Stimulated activated CD4-positive, alpha-beta T cell treated with anti-CD3 and anti-CD28 coated beads, Interleukin-2, amount 100 ng/mL, for 48 hours (primary cell): Measurements from ENCODE around the gene LRIG2.
"Not testable (repeated sequence)": the region's sequence is repeated elsewhere in the genome, so short reads cannot be mapped to it uniquely, and the experiment has no call there.

Experiments
- DNase-seq, 2 donors: peaks; one replicate each; pipeline ENCODE4 v3.0.0-alpha.2; 2020

The LRIG2 gene, protein sequence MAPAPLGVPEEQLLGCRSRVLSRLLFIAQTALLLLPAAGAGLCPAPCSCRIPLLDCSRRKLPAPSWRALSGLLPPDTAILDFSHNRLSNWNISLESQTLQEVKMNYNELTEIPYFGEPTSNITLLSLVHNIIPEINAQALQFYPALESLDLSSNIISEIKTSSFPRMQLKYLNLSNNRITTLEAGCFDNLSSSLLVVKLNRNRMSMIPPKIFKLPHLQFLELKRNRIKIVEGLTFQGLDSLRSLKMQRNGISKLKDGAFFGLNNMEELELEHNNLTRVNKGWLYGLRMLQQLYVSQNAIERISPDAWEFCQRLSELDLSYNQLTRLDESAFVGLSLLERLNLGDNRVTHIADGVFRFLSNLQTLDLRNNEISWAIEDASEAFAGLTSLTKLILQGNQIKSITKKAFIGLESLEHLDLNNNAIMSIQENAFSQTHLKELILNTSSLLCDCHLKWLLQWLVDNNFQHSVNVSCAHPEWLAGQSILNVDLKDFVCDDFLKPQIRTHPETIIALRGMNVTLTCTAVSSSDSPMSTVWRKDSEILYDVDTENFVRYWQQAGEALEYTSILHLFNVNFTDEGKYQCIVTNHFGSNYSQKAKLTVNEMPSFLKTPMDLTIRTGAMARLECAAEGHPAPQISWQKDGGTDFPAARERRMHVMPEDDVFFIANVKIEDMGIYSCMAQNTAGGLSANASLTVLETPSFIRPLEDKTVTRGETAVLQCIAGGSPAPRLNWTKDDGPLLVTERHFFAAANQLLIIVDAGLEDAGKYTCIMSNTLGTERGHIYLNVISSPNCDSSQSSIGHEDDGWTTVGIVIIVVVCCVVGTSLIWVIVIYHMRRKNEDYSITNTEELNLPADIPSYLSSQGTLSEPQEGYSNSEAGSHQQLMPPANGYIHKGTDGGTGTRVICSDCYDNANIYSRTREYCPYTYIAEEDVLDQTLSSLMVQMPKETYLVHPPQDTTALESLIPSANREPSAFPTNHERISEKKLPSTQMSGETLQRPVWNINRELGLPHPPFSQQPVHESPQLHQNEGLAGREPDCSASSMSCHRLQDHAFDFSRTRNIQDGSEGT

DNA sequence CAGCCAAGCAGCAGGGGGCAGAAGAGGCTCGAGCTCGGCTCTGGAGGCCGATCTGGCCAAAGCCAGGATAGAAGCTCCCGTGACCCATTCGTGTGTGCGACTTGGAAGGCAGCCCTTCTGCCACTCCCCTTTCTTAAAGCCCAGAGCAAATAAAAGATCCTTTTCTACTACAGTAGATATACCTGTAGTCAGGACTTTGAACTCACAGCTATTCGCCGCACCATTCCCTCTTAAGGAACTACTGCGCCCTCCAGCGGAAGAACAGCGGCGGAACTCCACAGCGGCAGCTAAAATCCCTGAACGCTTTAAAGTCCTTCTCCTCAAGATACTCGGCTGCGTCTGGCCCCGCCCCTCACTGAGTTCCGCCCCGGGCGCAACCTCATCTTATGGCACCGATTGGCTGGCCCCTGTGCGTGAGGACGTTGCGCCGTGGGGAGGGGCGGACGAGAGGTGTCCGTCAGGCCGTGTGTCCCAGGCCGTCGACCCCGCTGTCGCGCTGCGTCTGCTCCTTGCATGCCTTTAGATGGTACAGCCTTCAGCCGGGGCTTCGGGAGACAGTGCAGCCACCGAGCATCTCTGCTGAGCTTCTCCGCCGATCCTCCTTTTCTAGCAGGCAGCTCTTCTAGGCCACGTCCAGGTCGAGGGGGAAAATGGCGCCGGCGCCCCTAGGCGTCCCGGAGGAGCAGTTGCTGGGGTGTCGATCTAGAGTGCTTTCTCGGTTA is at the start of gene LRIG2:
Gene LRIG2, plus strand, starts transcription at position 442 of the 722 bp plus-strand sequence. Its CDS starts 209 bp downstream, at position 651.
- DNase-seq, result peak; percentile 96 to 97

DNA sequence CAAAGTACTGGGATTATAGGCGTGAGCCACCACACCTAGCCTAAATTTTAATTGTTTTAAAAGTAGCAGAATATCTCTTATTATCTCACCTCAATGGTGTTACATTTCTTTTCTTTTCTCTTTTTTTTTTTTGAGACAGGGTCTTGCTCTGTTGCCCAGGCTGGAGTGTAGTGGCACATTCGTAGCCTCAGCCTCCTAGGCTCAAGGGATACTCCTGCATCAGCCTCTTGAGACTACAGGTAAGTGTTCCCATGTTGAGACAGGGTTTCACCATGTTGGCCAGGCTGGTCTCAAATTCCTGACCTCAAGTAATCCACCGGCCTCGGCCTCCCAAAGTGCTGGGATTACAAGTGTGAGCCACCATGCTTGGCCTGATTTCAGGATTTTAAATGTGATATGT is 49.7 kb upstream of the LRIG2 start:
- not testable (repeated sequence) for DNase-seq

DNA sequence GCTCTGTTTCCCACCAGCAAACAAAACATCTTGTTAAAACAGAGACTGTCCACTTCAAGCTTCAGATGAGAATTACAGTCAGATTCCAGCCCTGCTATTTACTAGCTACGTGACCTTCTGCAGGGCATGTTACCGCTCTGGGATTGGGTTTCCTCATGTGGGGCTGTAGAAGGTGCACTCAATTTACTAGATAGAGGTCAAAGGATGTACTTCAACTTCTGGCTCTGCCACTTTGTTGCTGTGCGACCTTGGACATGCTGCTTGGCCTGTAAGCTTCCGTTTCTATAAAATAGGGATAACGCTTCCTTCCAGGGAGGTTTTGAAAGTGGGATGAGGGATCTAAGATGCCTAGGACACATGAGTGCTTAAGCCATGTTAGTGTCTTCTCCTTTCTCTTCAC is 46.0 kb upstream of the LRIG2 start:
- no peak for DNase-seq

DNA sequence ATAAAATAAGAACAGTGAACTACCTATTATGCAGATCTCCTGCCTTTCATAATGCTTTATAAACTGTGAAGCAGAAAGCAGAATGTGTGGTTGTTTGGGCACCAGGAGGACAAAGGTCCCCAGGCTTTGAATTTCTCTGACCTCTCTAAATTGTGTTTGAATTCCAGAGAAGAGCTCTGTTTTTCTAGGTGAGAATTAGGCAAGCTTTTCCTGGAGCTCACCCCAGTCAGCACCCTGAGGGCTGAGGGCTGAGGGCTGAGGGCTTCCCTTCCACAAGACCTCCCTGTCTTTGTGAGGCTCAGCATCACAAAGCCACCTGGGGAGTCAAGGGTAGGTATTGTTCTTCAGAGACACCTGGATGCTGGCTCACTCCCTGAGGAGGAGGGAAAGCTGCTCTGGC is 45.5 kb upstream of the LRIG2 start:
- no peak for DNase-seq

DNA sequence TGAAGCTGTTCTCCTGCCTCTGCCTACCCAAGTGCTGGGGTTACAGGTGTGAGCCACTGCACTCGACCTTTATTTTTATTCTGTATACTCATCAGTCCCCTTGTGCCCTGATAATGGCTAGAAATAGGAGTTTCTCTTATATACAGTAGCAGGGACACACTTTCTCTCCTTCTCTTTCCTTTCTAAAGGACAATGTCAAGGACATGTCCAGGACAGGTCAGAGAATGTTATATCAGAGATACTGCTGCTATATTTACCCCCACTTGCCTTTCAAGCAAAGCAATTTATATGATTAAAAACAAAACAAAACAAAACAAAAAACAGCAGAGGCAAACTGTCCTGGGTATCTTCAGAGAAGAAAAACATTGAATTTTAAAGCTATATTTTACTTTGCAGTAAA is 43.2 kb upstream of the LRIG2 start:
- DNase-seq, result no peak

DNA sequence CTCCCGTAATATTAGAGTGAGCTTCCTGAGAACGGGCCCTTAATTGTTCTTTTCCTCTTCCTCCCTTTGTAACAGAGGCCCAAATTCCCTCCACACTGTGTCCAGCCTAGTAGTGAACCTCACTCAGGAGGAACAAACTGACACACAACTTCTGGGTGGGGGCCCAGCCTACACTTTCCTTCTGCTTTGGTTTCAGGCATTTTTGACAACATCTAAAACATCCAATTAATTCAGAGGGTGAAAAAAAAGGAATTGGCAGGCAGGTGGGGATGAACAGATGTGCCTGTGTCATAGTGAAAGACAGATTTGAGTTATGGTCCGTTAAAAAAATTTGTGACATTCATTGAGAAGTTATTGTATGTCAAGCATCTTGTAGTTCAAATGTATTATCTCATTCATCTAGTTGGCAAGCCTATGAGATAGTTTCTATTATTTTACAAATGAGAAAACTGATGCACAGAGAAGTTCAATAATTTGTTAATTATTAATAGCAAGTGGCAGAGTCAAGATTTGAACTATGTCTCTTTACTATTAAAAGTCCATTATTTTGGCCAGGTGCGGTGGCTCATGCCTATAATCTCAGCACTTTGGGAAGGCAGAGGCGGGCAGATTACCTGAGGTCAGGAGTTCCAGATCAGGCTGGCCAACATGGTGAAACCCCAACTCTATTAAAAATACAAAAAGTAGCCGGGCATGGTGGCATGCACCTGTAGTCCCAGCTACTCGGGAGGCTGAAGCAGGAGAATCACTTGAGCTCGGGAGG is 41.6 kb upstream of the LRIG2 start:
- DNase-seq, result no peak

DNA sequence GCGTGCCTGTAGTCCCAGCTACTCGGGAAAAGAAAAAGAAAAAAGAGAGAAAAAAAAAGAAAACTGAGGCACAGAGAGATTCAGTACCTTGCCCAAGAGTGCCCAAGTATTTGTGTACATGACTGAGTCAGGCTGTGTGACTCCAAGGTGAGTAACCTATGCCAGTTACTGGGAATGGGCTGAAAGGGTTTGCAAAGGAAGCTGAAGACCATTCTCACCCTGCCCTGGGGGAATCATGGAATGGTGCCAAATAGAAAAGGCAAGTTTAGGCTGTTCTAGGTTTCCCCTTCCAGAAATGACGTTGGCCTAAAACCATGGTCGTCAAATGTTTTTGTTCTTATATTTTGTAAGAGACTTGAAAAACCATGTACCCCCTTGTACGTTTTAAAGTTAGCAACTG is 37.9 kb upstream of the LRIG2 start:
- DNase-seq, result no peak

DNA sequence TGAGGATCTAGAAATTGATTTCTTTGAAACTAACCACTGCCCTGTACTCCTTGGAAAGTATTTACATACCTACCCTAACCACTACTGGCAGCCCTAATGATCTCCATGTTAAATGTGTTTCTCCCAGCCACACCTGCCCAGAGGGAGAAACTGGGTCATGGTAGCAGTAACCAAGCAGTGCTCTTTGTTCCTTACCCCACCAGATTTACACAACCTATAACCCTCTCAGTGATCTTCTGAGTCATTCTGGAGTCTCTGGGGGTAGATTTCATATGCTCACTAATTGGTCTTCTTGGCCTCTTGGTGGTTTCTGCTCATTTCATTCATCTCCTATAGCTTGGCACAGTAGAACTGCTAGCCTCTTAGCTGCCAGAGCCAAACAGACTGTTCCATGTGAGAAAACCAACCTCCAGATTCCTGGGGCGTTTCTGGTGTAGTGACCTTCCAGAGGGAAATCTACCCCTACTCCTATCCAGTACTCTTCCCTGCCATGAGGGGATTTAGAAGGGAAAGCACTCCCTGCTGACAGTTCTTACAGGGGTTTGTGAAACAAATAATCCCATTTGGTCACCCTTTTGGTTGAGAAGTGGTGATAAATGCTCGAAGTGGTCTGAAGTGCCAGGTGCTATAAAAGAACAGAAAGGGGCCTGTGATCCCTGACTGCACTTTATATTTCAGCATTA is 36.2 kb upstream of the LRIG2 start:
- no peak for DNase-seq

DNA sequence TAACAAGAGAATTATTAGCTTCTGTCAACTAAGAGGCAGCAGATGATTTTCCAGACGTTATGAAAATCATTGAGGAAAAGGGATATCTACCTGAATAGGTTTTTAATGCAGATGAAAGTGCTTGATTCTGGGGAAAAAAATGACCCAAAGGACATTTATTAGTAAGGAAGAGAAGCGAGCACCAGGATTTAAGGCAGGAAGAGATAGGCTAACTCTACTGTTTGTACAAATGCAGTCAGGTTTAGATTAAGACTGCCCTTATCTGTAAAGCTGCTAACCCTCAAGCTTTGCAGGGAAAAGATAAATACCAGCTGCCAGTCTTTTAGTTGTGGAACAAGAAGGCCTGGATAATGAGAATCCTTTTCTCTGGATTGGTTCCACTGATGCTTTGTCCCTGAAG is 33.0 kb upstream of the LRIG2 start:
- no peak for DNase-seq

DNA sequence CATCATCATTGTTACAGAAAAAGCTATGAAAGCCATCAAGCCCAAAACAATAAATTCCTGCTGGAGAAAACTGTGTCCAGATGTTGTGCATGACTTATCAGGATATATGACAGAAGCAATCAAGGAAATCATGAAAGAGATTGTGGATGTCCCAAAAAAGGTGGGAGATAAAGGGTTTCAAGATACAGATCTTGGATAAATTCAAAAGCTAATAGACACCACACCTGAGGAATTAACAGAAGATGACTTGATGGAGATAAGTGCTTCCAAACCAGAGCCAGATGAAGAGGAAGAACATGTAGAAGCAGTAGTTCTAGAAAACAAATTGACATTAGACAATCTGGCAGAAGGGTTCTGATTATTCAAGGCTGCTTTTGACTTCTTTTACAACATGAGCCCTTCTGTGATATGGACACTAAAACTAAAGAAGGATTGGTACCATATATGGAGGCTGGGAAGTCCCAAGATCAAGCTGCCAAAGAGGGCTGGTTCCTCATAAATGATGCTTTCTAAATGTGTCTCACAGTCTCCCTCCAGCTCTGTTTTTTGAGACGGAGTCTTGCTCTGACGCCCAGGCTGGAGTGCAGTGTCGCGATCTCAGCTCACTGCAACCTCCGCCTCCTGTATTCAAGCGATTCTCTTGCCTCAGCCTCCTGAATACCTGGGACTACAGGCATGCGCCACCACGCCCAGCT is 32.1 kb upstream of the LRIG2 start:
- no peak for DNase-seq

DNA sequence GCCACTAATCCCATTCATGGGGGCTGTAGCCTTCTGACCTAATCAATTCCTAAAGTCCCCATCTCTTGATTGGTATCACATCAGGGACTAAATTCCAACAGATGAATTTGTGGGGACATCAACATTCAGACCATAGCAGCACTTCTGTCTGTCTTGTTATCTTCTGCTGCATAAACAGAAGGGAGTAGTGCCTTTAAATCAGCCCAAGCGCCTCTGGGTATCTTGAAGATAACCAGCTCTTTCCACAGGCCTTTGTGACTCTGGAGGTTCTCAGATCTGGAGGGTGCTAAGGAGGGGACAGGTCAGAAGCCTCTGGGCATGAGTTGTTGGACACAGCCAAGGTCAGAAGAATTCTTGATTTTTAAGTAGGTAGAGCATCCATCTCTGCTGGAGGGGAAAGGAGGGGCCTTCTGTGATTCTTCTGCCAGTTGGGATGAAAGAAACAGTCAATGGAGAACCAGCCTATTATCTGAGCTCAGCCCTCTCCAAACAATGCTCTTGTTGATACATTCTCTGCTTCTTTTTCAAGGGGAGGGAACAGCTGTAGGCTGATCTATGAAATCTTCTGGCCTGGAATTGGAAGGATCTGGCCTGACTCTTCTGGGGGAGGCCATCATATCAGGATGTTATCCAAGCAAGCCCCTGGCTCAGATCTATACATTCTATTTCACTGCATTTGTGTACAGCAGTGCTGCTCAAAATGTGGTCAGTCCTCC is 31.3 kb upstream of the LRIG2 start:
- DNase-seq, result no peak

DNA sequence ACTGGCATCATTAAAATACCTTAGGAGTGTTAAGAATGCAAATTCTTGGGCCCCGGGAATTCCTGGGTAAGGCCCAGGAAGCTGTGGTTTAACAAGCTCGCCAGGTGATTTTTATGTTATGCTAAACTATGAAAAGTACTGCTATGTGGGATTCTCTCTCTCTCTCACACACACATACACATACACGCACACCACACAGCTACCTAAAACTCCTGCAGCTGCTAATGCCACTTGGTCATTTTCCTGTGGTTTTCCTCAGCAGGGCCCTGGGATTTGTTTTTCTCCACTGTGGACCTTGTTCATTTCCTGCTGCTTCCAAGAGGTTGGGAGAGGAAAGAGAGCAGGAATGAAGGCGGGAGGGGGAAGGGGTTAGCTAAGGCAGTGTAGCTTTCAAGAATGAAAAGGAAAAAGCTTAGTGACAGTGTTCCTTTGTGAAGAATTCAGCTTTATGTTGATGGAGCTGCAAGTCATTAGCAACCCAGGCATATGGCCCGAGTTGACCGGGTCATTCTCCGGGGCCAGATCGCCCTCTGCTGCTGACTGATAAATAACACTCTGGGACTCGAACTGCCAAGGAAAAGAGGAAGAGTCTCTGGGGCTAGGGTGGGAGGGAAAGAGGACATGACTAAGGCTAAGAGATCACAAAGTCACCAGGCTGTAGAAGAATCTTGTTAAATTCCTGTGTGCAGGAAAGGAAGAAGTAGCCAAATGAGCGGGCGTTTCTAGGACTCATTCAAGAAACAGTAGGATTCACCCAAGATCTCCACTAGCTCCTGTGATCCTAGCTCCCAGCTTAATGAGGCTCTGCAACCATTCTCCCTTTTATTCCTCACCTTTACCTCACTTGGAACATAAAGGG is 30.5 kb upstream of the LRIG2 start:
- DNase-seq, result peak; percentile 6 to 10

DNA sequence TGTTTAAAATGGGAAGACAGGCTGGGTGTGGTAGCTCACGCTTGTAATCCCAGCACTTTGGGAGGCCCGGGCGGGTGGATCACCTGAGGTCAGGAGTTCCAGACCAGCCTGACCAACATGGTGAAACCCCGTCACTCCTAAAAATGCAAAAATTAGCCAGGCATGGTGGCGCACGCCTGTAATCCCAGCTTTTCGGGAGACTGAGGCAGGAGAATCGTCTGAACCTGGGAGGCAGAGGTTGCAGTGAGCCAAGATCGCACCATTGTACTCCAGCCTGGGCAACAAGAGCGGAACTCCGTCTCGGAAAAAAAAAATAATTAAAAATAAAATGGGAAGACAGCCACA is 29.9 kb upstream of the LRIG2 start:
- not testable (repeated sequence) for DNase-seq

DNA sequence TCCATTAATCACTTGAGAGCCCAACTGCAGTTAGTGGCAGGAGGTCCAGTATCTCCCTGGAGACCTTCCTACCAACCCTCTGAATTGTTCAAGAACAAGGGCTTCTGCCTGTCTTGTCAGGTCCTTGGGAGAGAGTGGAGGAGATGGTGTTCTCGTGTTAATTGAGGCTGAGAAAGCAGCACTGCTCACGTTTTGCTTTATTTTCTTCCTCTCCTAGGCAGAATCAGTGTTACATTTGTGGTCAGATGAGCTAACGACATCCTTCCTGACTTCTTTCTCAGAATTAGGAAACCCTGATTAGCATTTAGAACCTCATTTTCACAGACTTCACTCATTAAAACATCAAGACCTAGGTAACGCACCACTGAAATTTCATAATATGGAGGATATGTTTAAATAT is 26.4 kb upstream of the LRIG2 start:
- no peak for DNase-seq

DNA sequence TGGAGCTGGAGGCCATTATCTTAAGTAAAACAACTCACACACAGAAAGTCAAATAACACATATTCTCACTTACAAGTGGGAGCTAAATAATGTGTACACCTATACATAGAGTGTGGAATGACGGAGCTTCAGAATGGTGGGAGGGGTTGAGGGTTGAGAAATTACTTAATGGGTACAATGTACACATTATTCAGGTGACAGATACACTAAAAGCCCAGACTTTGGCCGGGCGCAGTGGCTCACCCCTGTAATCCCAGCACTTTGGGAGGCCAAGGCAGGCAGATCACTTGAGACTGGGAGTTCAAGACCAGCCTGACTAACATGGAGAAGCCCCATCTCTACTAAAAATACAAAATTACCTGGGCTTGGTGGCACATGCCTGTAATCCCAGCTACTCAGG is 24.9 kb upstream of the LRIG2 start:
- no peak for DNase-seq

DNA sequence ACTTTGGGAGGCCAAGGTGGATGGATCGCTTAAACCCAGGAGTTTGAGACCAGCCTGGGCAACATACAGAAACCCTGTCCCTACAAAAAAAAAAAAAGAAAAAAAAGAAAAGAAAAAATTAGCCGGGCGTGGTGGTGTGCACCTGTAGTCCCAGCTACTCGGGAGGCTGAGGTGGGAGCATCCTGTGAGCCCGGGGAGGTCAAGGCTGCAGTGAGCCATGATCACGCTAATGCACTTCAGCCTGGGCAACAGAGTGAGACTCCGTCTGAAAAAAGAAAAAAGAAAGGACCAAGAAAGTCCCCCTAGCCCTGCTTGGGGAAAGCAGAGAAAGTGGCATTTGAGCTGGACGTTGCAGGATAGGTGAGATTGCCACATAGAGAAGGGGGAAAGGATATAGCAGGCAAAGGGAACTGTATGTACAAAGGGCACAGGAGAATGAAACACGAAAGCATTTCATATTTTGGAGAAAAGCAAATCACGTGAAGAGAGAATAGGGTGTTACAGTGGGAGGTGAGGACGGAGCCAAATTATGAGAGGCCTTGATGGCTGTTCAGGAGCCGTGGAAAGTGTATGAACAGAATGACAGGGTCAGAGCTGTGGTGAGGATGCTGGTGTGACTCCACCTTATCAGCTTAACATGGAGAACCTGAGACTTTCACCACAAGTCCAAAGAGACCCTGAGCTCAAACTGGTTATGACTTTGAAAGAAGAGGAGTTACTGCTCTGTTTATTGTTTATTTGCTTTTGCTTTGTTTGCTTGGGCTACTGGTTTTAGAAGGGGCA is 19.5 kb upstream of the LRIG2 start:
- no peak for DNase-seq

DNA sequence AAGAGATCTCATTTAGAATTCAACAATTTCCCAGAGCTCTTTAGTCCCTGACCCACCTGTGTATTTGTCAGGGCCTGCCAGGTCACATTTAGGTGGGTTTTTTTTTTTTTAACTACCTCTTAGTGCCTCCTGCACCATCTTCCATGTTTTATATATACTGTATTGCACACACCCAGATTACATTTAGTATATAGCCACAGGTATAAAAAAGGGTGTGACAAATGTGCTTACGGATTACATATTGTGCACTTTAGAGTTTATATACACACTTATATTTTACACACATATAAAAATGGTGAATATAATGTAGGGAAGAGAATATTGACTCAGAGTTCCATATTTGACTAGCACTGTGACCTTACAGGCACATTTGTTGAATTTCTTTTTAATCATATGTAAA is 17.4 kb upstream of the LRIG2 start:
- no peak for DNase-seq

DNA sequence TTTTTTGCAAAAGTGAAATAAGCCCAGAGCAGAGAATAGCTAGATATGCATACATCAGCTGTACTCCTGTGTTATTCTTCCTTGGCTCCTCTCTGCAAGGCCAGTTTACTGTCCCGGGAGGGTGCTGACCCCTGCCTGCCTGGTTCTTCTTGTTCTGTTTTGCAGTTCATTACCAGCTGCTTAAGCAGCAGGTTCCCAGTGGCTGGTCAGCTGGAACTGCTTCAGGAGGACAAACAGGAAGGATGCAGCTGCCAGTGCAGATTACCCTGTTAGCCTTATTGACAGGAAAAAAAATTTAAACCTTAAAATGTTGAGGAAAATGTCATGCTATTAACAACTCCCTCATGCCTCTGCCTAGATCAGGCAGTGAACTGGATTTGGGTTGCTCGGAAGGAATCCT is 16.0 kb upstream of the LRIG2 start:
- no peak for DNase-seq
